ENCODE results near the gene LAMTOR4. TPM values are rescaled to one million over a fixed set of nuclear protein-coding genes. Genes with fewer than 3 reads are reported as not detected.

The LAMTOR4 gene
- polyA plus RNA-seq, 1 donor from 2014 or later = 333 TPM

DNA sequence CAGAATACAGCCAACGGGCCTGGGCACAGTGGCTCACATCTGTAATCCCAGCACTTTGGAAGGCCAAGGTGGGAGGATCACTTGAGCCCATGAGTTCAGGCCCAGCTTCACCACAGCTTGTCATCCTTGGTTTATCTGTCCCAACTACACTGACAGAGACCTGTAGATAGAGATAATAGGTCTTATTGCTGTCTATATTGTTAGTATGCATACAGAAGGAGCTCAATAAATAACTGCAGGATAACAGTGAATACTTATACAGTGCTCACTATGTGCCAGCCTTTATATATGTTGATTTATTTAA, 28.0 kb upstream of the LAMTOR4 start:
- Histone ChIP-seq H2AFZ (ENCODE audit: low read depth, low read length) (no peak overlapping the region), H3K9me2 (ENCODE audit: insufficient read depth, low read length) (no peaks in the 10 kb centered on the region), H3K36me3 (ENCODE audit: insufficient read depth, low read length) (peaks cover 8% of the 10 kb centered on the region), H3K9ac (ENCODE audit: low read length) (peak overlapping the region; percentile 83), H3K79me2 (replicated peaks; ENCODE audit: insufficient read depth, low read length) (peaks cover 4% of the 10 kb centered on the region), H3F3A (ENCODE audit: insufficient read depth, low read length, poor library complexity, severe bottlenecking) (peaks cover 3% of the 10 kb centered on the region), H3K27me3 (ENCODE audit: insufficient read depth, low read depth, low read length) (no peaks in the 10 kb centered on the region), H4K20me1 (ENCODE audit: insufficient read depth) (no peaks in the 10 kb centered on the region), H3K4me3 (ENCODE audit: low read length) (peak overlapping the region; percentile 88), H3K4me2 (ENCODE audit: low read length) (peak overlapping the region; percentile 82), H3K9me3 (ENCODE audit: low read length) (no peaks in the 10 kb centered on the region), H3K27ac (ENCODE audit: low read length) (peak overlapping the region; percentile 92)
- TF ChIP-seq RAD21 (conservative IDR thresholded peaks at IDR 0.05) (no peak), MXI1 (conservative IDR thresholded peaks at IDR 0.05; ENCODE audit: poor library complexity, severe bottlenecking) (no peak), EP300 (conservative IDR thresholded peaks at IDR 0.05; ENCODE audit: poor library complexity, severe bottlenecking) (no peak), POLR2AphosphoS5 (IDR thresholded peaks at IDR 0.05) (no peak), TAF1 (IDR thresholded peaks at IDR 0.05; ENCODE audit: low read depth) (no peak), EZH2 (IDR thresholded peaks at IDR 0.05; ENCODE audit: borderline replicate concordance, insufficient read depth, low read length, poor library complexity, severe bottlenecking) (no peak), SMC3 (conservative IDR thresholded peaks at IDR 0.05; ENCODE audit: poor library complexity) (no peak)
- TF ChIP-seq, protein P1, sequence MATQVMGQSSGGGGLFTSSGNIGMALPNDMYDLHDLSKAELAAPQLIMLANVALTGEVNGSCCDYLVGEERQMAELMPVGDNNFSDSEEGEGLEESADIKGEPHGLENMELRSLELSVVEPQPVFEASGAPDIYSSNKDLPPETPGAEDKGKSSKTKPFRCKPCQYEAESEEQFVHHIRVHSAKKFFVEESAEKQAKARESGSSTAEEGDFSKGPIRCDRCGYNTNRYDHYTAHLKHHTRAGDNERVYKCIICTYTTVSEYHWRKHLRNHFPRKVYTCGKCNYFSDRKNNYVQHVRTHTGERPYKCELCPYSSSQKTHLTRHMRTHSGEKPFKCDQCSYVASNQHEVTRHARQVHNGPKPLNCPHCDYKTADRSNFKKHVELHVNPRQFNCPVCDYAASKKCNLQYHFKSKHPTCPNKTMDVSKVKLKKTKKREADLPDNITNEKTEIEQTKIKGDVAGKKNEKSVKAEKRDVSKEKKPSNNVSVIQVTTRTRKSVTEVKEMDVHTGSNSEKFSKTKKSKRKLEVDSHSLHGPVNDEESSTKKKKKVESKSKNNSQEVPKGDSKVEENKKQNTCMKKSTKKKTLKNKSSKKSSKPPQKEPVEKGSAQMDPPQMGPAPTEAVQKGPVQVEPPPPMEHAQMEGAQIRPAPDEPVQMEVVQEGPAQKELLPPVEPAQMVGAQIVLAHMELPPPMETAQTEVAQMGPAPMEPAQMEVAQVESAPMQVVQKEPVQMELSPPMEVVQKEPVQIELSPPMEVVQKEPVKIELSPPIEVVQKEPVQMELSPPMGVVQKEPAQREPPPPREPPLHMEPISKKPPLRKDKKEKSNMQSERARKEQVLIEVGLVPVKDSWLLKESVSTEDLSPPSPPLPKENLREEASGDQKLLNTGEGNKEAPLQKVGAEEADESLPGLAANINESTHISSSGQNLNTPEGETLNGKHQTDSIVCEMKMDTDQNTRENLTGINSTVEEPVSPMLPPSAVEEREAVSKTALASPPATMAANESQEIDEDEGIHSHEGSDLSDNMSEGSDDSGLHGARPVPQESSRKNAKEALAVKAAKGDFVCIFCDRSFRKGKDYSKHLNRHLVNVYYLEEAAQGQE (IDR thresholded peaks at IDR 0.05; ENCODE audit: borderline replicate concordance) = no peak
- TF ChIP-seq, protein P2, sequence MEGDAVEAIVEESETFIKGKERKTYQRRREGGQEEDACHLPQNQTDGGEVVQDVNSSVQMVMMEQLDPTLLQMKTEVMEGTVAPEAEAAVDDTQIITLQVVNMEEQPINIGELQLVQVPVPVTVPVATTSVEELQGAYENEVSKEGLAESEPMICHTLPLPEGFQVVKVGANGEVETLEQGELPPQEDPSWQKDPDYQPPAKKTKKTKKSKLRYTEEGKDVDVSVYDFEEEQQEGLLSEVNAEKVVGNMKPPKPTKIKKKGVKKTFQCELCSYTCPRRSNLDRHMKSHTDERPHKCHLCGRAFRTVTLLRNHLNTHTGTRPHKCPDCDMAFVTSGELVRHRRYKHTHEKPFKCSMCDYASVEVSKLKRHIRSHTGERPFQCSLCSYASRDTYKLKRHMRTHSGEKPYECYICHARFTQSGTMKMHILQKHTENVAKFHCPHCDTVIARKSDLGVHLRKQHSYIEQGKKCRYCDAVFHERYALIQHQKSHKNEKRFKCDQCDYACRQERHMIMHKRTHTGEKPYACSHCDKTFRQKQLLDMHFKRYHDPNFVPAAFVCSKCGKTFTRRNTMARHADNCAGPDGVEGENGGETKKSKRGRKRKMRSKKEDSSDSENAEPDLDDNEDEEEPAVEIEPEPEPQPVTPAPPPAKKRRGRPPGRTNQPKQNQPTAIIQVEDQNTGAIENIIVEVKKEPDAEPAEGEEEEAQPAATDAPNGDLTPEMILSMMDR (IDR thresholded peaks at IDR 0.05; ENCODE audit: poor library complexity, severe bottlenecking) = no peak

DNA sequence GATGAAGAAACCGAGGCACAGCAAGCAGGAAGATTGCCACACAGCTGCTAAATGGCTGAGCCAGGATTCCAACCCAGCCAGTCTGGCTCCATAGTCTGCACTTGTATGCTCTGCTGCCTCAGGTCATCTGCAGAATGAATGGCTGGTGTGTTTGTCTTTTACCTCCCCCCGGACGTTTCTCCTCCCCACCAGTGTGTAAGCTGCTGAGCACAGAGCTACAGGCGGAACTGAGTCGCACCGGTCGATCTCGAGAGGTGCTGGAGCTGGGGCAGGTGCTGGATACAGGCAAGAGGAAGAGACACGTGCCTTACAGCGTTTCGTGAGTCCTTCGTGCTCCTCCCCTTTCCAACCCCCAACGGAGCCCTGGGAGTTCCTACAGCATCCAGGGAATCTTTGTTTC, 26.7 kb upstream of the LAMTOR4 start:
- peaks cover 6% of the 10 kb centered on the region for H3F3A ChIP-seq (ENCODE audit: insufficient read depth, low read length, poor library complexity, severe bottlenecking)
- no peak overlapping the region for H2AFZ ChIP-seq (ENCODE audit: low read depth, low read length)
- H3K36me3 ChIP-seq (ENCODE audit: insufficient read depth, low read length) = peaks cover 8% of the 10 kb centered on the region
- H3K4me2 ChIP-seq (ENCODE audit: low read length) = no peak overlapping the region
- no peaks in the 10 kb centered on the region for H3K9me3 ChIP-seq (ENCODE audit: low read length)
- no peak for TF ChIP-seq TAF1 (IDR thresholded peaks at IDR 0.05; ENCODE audit: low read depth)
- TF ChIP-seq, protein P1 (IDR thresholded peaks at IDR 0.05; ENCODE audit: borderline replicate concordance) = no peak
- TF ChIP-seq EP300 (conservative IDR thresholded peaks at IDR 0.05; ENCODE audit: poor library complexity, severe bottlenecking) = no peak
- no peak for TF ChIP-seq MXI1 (conservative IDR thresholded peaks at IDR 0.05; ENCODE audit: poor library complexity, severe bottlenecking)
- TF ChIP-seq, protein P2 (IDR thresholded peaks at IDR 0.05; ENCODE audit: poor library complexity, severe bottlenecking) = no peak
- TF ChIP-seq RAD21 (conservative IDR thresholded peaks at IDR 0.05) = no peak
- no peak for TF ChIP-seq EZH2 (IDR thresholded peaks at IDR 0.05; ENCODE audit: borderline replicate concordance, insufficient read depth, low read length, poor library complexity, severe bottlenecking)
- TF ChIP-seq SMC3 (conservative IDR thresholded peaks at IDR 0.05; ENCODE audit: poor library complexity) = no peak
- TF ChIP-seq POLR2AphosphoS5 (IDR thresholded peaks at IDR 0.05) = no peak
- H3K27me3 ChIP-seq (ENCODE audit: insufficient read depth, low read depth, low read length) = no peaks in the 10 kb centered on the region
- no peak overlapping the region for H3K9ac ChIP-seq (ENCODE audit: low read length)
- H3K4me3 ChIP-seq (ENCODE audit: low read length) = no peak overlapping the region
- H4K20me1 ChIP-seq (ENCODE audit: insufficient read depth) = no peaks in the 10 kb centered on the region
- H3K79me2 ChIP-seq (replicated peaks; ENCODE audit: insufficient read depth, low read length) = peaks cover 4% of the 10 kb centered on the region
- H3K9me2 ChIP-seq (ENCODE audit: insufficient read depth, low read length) = no peaks in the 10 kb centered on the region
- H3K27ac ChIP-seq (ENCODE audit: low read length) = no peak overlapping the region

Measured in neural cell (in vitro differentiated cells).